Activated naive CD4-positive, alpha-beta T cell treated with anti-CD3 and anti-CD28 coated beads, Interleukin-2, amount 10 ng/mL, durations not matched to agents 5 hours and 36 hours (primary cell): ENCODE results near the gene ARHGEF16. TPM values are rescaled to one million over a fixed set of nuclear protein-coding genes. Genes with fewer than 3 reads are reported as not detected.

Experiments
- total RNA-seq, 2 experiments: library from RNA; stranded (reverse); gene quantifications; one replicate each; pipeline ENCODE4 v1.2.3, GENCODE V29; 2021

Gene ARHGEF16
- under 1 TPM in 1 of 2 experiments, not detected in 1; 0.08 TPM for total RNA-seq

GRCh38 chr1:3453891-3454810 is at the start of gene ARHGEF16:
ARHGEF16 (plus strand) TSS chr1:3454665; CDS start chr1:3463085, 8,420 bp downstream.

Other genes with a start within 250 kb of the ARHGEF16 start
- 10 to 100 TPM; 30.2 to 30.8 TPM for gene MEGF6, start 156.8 kb downstream of the ARHGEF16 start, total RNA-seq
- gene TPRG1L, start 170.3 kb downstream of the ARHGEF16 start, total RNA-seq: 10 to 100 TPM; 14.3 to 16.1 TPM
- 10 to 100 TPM; 34.2 to 34.8 TPM for gene WRAP73, start 195.4 kb downstream of the ARHGEF16 start, total RNA-seq
- 1 to 10 TPM; 2.9 to 3.2 TPM for gene TP73, start 197.9 kb downstream of the ARHGEF16 start, total RNA-seq